Cardiac muscle cell (in vitro differentiated cells and primary cell): ENCODE results near the gene HS3ST3B1. TPM values are rescaled to one million over a fixed set of nuclear protein-coding genes. Genes with fewer than 3 reads are reported as not detected.

Source experiments
- polyA plus RNA-seq: library from polyadenylated mRNA; unstranded; fragments of >200 nt; fragmentation: Nextera tagmentation; extraction: Ambion mirVana; gene quantifications from 2 replicates; pipeline ENCODE4 v1.2.1, GENCODE V29; 2016
- total RNA-seq: library from RNA; depleted of rRNA; stranded (reverse); fragments of >200 nt; gene quantifications from 2 replicates; pipeline ENCODE4 v1.2.3, GENCODE V29; 2016

Gene HS3ST3B1
- total and polyA plus RNA-seq, 2 experiments from 2014 or later = 2.1 to 7.9 TPM

Other genes starting within 250 kb of the HS3ST3B1 start
- 26.6 and 32.9 TPM in 2 replicates for gene COX10, start 231.6 kb upstream of the HS3ST3B1 start, total RNA-seq
- 21.7 and 23.0 TPM in 2 replicates for gene COX10, start 231.6 kb upstream of the HS3ST3B1 start, polyA plus RNA-seq
- gene CDRT15, start 64.2 kb upstream of the HS3ST3B1 start, total RNA-seq = not detected in 2 replicates
- gene CDRT15, start 64.2 kb upstream of the HS3ST3B1 start, polyA plus RNA-seq = 0.42 TPM in 1 of 2 replicates, not detected in the other